Gastrocnemius medialis (tissue), 4 donors: ENCODE results near the gene THSD7B.

ENCODE experiments used
- CTCF ChIP-seq, 5 experiments: fragments of 450-650 bp in 3 of 5; fragments of 200-600 bp in 2 of 5; sonication (generic) in 2 of 5; IDR thresholded peaks in 4 of 5; conservative IDR thresholded peaks in 1 of 5; 1 replicate in 4 of 5; 2 replicates in 1 of 5; pipeline ENCODE4 v1.5.1; 2016 to 2019; ENCODE audit warnings: antibody characterized with exemption in 5 of 5, mild to moderate bottlenecking in 3 of 5, moderate library complexity in 3 of 5
- POLR2A ChIP-seq, 2 donors: fragments of 450-650 bp; IDR thresholded peaks; one replicate each; pipeline ENCODE4 v1.6.1; 2017; ENCODE audit warnings: antibody characterized with exemption in 2 of 2, mild to moderate bottlenecking in 2 of 2, moderate library complexity in 2 of 2

GRCh38 chr2:137021763-137022162, 256.4 kb downstream of the THSD7B start:
- no peak for TF ChIP-seq CTCF (IDR thresholded peaks at IDR 0.05 in 4 of 5, conservative IDR thresholded peaks at IDR 0.05 in 1 of 5)
- no peak for TF ChIP-seq POLR2A (IDR thresholded peaks at IDR 0.05)
